Activated T-cell treated with anti-CD3 and anti-CD28 coated beads for 48 hours (primary cell): ENCODE measurements around the gene SCG2.

ENCODE experiments used
- DNase-seq: peaks from one replicate; pipeline ENCODE4 v3.0.0-alpha.2; 2020; ENCODE audit warnings: low read depth

SCG2 gene

GRCh38 chr2:223576873-223577272 lies 25.3 kb downstream of the SCG2 start:
- no peak for DNase-seq

GRCh38 chr2:223570784-223571183 lies 31.4 kb downstream of the SCG2 start:
- no peak for DNase-seq

GRCh38 chr2:223566396-223566795 lies 35.8 kb downstream of the SCG2 start:
- no peak for DNase-seq

- no peak for DNase-seq
Observed at GRCh38 chr2:223563462-223563861, 38.7 kb downstream of the SCG2 start.

GRCh38 chr2:223562078-223562477 lies 40.1 kb downstream of the SCG2 start:
- DNase-seq, result no peak

GRCh38 chr2:223560749-223561435 lies 41.3 kb downstream of the SCG2 start:
- DNase-seq, result no peak

GRCh38 chr2:223558970-223559369 lies 43.2 kb downstream of the SCG2 start:
- no peak for DNase-seq

- no peak for DNase-seq
Observed at GRCh38 chr2:223554923-223555322, 47.2 kb downstream of the SCG2 start.

- DNase-seq, result no peak
Observed at GRCh38 chr2:223549215-223549614, 52.9 kb downstream of the SCG2 start.

- no peak for DNase-seq
Observed at GRCh38 chr2:223548194-223548593, 54.0 kb downstream of the SCG2 start.
